ENCODE results near the gene SIGMAR1.

SIGMAR1 gene

DNA sequence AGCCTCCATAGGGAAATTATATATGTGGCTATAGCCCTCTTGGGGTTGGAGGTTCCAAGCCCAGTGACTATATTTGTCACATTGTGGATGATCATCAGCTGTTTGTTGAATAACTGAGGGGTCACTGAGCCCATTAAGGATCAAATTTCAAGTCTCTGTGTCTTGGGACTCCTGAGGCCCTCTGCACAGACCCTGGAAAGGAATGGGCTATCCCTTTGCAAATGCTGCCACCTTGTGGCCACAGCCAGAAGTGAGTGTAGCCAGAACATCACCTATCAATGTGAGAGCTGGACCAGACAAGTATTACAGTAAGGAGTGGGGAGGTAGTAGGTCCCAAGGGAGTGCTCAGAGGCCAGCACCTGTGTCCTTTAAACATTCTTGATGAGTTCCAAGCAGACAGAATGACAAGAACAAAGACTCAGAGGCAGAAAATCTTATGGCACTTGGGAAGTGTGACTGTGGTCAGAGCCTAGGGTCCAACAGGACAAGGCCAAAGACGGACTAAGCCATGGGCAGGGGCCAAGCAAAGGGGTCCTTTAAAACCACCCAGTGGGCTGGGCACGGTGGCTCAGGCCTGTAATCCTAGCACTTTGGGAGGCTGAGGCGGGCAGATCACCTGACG, 33.9 kb downstream of the SIGMAR1 start:
- DNase-seq (ENCODE audit: low read depth, low spot score), result peak; percentile 89

DNA sequence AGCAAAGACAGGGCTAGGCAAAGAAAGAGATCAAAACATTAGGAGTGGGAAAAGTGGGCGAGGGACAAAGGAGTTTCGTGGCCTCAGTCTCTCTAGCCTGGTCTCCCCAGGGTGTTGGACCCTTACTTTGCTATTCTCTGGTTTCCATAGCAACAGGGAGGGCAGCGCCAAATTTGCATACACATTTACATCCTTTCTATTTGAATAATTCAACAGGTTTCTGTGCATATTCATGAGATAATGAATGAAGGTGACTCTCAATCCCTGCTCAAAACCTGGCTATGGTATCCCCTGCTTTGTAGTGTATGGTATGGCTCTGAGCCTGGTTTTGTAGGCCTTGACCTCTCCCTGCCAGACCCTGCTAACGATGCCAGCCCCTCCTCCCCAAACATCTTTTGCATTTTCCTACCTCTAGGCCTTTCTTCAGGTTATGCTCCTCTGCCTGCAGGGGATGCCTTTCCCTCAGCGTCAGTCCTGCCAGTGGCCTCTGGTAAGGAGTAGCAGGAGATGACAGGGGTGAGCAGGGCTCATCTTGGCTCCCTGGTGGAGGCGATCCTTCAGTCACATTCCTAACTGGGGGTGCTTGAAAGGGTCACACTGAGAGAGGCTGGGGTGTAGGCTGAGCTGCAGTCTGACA, 35.5 kb downstream of the SIGMAR1 start:
- no peak for DNase-seq (ENCODE audit: low read depth, low spot score)

DNA sequence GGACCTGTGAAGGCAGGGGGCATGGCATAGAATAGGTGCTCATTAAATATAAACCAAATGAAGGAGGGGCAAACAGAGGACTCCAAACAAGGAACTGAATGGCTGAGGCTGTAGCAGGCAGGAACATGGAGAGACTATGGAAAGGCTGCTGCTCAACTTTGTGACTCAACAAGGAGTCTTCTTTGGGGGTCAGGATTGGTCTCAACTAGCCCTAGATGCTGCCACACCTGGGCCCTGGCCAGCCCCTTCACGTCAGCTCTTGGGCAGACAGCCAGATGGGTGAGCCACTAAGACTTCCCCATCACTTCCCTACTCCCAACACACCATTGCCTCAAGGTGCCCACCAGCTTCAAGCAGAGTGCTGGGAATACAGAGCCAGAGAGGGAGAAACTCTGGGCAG, 36.7 kb downstream of the SIGMAR1 start:
- no peak for DNase-seq (ENCODE audit: low read depth, low spot score)

DNA sequence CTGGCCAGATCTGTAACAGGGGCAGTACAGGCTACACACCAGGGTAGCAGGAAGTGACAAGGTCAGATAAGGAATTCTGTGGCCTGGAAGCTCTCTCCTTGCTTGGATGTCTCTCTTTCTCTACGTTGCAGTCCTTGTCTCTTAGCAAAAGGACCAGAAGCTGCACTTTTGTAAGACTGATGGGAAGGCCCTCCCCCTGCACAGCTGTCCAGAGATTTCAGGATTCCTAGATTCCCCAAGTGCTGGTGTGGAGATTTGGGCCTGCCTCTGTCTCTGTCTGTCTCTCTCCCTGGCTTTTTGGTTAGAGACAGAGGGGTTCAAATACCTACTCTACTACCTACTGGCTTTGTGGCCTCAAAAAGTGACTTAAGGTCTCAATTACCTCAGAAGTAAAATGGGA, 38.0 kb downstream of the SIGMAR1 start:
- DNase-seq (ENCODE audit: low read depth, low spot score), result no peak

DNA sequence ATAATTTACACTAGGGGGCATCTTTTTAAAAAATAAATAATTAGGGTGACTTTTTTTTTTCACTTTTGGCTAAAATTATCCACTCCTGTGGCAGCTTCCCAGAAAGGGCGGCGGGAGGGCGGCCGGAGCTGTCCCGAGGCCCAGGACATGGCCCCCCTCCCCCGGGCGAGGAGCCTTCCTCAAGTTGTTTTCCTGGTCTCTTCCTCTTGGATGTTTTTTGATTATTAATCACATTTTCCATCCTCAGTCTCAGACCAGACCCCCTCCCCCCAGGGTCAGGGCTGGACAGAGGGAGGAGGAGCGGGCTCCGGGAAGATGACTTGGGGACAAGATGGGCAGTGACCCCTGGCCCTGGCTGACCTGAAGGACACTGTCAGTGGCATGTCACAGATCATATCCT, 43.4 kb downstream of the SIGMAR1 start:
- no peak for DNase-seq (ENCODE audit: low read depth, low spot score)

DNA sequence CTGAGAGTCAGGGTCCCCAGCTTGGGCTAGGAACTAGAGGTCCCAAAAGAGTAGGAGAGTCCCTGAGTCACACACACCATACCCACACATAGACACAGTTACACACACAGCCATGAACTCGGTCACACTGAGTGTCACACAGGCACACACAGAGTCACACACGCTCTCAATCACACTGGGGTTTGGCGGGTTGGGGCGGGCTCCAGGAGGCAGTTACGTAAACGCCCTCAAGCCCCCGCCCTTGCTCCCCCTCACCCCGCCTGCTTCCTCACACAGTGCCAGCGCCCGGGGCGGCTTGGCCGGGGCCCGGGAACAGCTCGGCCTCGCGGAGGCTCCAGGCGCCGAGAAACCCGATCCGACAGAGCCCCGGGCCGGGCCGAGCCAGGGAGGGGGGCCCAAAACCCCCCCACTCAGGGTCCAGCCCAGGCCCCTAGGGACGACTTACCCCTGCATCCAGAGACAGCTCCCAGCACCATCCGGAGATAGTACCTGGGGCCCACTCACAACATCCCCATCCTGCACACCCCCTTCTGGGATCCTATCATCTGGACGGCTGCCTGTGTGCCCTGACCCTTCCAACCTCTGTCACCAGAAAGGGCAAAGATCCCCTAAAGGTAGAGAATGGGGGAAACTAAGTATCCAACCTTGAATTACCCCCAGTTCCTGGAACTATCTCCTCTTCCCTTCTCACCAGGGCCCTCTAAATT, 44.5 kb downstream of the SIGMAR1 start:
- DNase-seq (ENCODE audit: low read depth, low spot score), result peak; percentile 58

DNA sequence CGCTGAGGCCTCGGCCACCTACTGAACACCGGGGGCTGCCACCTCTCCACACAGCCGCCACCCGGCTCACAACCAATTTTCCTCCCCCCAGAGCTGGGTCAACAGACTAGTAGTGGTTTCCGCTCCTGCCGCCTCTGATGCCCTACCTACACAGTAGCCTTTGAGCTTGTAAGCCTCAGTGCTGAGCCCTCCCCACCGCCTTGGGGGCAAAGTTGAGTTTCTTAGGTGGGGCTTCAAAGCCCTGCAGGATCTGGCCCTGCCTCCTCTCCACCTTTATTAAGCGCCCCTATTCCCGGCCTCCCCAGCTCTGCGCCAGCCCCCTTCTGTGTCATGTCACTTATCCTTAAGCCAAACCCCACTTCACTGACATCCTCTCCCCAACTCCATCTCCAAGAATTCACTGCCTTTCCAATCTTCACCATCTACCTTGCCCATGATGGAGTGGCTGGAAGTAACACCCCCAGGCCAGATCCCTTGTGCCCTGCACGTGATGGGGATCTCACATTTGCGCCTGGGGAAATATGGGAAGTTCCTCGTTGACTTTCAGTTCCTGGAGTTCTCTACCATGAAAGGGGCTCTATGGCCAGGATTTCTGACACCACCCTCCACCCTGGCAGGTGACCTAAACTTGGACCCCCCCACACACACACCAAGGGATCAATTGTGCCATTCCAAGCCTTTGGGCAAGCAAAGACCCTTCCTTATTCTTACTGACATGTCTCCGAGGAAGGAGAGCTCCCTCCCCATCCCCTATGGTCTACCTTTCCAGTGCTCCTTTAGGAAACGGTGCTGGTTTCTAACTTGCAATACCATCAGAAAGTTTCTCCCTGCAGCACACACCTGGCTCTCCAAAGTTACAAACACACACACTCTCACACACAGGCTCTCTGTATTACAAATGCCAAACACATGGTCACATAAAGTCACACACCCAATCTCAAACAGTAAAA, 45.4 kb downstream of the SIGMAR1 start:
- DNase-seq (ENCODE audit: low read depth, low spot score), result no peak

DNA sequence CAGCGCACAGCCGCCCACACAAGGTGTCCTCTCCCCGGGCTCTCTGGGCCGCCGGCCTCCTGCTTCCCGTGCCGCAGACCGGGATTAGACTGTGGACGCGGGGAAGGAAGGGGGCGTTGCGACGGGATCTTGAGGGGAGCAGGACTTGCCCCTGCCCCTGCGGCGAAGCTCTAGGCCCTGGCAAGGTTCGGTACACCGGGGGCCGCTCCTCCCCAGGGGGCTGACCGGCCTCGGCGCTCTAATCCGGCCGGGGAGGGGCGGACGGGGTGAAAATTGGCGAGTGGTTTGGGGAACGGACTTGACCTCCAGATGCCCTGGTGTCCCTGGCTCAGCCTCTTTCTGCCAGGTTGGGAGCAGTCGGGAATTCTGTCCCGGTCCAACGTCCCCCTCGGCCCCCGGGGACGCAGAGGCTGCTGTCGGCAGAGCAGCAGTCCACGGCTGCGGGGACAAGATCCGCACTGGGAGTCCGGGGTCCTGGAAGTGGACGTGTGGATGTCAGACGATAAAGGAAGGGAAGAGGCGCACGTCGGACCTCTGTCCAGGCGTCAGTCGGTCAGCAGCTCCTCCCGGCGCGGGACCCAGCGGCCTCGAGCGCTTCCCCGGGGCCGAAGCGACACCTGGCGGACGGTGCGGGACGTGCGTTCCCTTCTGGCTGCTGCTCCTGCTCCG, 46.2 kb downstream of the SIGMAR1 start:
- peak; percentile 92 for DNase-seq (ENCODE audit: low read depth, low spot score)

DNA sequence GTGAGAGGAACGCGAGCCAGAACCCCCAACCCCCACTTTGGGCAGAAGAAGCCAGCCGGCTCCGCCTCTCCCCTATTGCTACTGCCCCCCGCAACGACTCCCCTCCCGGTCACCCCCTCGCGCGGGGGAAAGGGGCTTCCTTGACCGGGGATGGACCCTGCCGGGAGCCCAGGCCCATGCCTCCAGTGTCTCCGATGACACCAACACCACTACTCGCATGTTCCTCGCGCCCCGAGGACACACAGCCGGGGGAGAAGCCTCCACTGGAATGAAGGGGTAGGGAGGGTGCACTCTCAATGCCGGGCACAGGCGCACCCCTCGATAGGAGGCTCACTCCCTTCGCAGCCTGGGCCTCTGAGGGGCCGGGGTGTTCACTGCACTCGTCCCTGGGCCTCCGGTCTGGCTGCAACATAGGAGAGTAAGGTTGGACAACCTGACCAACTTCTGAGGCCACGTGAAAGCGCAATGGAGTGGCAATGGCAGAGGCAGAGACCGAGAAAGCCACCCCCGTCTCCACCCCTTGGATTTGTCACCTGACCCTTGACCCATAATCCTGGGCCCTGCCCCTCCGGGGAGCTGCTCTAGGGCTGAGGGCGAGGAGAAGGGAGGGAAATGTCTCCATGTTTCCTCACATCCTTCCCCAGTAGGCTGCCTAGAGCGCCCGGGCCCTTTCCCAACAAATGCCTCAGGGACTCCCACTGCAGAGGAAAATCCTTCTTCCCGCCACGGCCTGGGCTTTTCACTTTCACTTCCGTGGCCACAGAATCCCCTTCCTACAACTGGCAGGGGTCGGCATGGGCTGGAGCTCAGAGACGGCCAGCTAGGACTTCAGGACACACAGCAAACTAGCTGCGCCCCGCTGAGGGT, 47.0 kb downstream of the SIGMAR1 start:
- no peak for DNase-seq (ENCODE audit: low read depth, low spot score)

DNA sequence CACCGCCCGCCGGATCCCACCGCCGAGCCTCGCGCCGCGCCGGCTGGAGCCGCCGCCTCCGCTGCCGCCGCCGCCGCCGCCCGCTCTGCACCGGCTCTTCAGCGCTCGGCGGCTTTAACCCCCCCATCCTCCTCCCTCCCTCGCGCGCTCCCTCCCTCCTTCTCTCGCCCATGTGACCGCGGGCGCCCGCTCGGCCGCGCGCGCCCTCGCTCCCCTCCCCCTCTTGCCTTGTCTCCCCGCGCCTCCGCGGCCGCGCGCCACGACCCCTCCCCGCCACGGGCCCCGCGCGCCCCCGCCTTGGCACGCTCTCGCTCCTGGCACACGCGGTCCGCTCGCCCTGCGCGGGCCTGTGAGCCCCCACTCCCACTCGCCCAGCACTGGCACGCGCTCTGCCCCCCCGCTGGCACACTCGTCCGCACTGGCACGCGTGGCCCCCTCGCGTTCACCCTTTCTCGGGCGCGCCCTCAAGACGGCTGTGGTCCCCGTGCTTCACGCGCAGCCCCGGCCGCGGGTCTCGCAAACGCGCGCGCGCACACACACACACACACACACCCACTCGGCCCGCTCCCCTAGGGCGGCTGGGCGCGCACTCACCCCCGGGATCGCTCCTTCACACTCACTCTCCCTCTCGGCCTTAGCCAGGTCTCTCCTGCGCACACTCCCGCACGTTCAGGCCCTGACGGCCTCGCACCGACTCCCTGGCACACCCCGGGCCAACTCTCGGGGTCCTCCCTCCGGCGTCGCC, 47.8 kb downstream of the SIGMAR1 start, which contains the start of gene CNTFR:
Gene CNTFR (minus strand): TSS at position 89 of the 745 bp plus-strand sequence. CDS start 20,743 bp downstream, outside the sequence.
- DNase-seq (ENCODE audit: low read depth, low spot score), result peak; percentile 64

DNA sequence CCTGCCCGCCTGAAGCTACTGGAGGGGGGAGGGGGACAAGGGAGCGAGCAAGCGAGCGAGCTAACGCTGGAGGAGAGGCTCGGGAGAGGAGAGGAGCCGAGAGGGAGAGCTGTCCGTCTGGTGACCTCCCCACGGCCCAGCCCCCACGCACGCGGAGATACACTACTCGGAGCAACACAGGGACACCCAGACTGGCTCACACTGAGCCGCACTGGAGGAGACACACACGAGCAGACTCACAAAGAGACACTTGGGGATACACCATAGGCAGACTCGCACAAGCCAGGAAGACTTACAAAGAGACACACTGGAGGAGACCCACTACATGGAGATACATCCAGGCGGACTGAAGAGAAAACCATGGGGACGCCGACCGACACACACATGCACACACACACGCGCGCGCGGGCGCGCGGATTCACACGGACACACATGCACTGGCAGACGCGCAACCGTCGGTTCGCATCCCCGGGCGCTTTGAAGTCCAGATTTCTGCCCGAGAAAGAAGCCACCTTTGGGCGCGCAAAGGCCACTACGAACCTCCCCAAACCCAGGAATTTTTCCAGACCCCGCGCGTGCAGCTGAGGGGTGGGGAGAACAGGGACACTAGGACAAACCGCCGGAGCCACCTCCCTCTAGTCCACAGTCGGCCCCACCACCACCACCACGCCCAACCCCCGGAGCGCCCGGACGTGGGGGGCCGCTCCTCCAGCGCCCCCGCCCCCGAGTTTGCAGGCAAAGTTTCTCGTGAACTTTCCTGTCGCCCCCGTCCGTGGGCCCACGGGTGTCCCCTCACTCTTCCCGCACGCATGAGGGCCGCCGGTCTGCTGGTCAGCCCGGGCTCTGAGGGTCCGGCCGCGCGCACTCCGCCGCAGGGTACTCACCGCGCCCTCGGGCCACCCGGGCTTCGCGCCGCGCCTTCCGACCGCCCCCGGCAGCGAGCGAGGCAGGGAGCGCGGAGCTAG, 48.6 kb downstream of the SIGMAR1 start:
- DNase-seq (ENCODE audit: low read depth, low spot score), result peak; percentile 31

DNA sequence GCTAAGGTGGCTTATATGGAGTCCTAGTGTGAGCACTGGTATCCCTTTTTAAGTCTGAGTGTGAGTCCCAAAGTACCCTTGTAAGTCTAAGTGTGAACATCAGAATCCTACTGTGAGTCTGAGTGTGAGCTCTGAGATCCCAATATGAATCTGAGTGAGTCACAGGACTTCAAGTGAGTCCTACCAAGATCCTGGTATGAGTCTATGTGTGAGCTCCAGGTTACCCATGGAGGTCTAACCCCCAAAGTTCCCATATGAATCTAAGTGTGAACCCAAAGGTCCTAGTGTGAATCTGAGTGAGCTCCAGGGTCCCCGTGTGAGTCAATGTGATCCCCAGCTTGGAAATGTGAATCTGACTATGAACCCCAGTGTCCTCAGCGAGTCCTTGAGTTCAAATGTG, 50.3 kb downstream of the SIGMAR1 start:
- DNase-seq (ENCODE audit: low read depth, low spot score), result no peak

DNA sequence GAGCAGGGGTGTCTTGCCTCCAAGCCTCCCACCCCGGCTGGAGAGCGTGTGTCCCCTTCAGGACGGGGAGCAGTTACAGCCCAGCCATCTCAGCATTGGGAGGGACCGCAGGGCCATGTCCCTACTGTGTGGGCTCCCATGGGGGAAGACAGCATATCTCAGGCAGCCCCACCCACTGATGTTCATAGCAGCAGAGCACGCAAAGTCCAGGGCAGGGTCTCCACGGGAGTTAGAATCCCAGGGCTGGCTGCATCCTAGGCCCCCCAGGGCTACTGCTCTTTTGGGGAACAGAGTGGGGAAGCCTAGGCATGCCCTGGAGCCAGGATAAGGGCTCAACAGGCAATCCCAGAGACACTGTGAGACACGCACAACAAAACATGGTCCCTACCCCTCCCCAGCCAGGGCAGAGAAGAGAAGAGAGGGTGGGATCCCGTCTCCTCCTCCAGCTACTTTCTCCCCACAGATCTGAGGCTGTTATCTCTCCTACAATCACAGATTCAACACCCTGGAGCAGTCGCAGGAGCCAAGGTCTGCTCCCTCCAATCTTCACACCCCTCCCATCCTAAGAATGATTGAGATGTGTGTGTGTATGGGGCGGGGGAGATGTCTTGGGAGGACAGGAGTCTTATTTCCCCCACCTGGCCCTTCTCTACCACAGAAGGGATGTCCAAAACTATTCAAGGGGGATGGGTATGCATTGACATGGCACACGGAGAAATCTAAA, 51.5 kb downstream of the SIGMAR1 start:
- no peak for DNase-seq (ENCODE audit: low read depth, low spot score)

DNA sequence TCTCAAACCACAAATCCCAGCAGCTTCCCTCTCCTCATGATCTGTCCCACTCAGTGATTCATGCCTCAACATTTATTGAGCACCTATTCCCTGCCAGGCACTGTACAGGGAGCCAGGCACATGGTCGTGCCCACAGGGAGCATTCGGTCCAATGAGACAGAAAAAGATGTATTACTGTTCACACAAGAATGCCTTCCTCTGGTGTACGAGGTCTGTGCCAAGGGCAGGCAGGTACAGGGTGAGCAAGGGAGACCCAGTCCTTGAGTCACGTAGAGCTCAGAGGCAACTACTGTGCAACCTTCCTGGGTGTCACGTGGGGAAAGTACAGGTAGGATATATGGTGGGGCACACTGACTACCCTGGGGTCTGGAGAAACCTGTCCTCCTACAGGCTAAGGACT, 52.6 kb downstream of the SIGMAR1 start:
- DNase-seq (ENCODE audit: low read depth, low spot score), result no peak

Data from astrocyte of the hippocampus (primary cell).